H54 (cell line): ENCODE measurements around the gene MRPS5.

ENCODE experiments used
- DNase-seq: peaks from one replicate; pipeline ENCODE4 v3.0.0; 2011; ENCODE audit warnings: low spot score, mixed read lengths; ENCODE audit not compliant: insufficient read length
- FAIRE-seq: peaks from 3 replicates; lab custom pipeline; 2011; peaks lifted over from hg19 to GRCh38; lab: Jason Lieb, UNC
- POLR2A ChIP-seq: IDR thresholded peaks from 2 replicates; pipeline ENCODE4 v1.6.1; 2011; ENCODE audit warnings: low read depth, mild to moderate bottlenecking, low read length

The MRPS5 gene

DNA sequence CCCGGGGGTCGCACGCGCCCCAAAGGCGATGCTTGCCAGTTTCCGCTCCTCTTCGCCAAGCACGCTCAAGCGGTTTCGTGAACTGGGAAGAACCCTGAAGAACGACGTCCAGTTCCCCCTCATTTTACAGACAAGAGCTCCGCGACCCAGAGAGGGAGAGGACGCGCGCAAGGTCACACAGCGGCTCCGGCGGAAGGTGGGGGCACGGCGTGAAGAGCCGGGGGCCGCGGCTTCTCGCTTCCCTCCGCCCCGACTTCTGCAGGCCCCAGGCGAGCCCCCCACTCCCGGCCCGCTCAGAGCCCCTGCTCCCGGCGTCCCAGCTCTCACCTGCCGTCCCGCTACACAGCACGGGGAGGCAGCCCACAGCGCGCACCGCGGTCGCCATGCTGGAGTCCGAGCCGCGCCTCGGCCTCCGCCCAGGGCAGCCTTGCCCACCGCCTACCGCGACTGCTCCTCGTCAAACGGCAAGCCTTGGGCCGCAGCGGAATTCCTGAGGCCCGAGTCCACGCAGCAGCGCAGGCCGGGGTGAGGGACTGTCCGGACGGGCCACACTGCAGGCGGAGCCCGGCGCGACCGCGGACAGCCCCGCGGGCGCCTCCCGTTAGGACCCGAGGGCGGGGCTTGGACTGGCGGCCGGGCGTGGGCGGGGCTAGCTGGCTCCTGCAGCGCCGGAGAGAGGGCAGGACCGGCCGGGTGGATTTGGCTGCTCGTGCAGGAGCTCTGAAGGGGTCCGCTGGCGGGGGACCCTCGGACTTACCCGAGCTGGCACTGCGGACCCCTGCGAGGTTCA lies at the start of gene MRPS5:
TSS of gene MRPS5 (minus strand) at position 402 of the 790 bp plus-strand sequence. CDS start at position 385, 17 bp downstream.
- no peak for FAIRE-seq
- peak; percentile 90 for DNase-seq
- peak; percentile 65 for TF ChIP-seq POLR2A

DNA sequence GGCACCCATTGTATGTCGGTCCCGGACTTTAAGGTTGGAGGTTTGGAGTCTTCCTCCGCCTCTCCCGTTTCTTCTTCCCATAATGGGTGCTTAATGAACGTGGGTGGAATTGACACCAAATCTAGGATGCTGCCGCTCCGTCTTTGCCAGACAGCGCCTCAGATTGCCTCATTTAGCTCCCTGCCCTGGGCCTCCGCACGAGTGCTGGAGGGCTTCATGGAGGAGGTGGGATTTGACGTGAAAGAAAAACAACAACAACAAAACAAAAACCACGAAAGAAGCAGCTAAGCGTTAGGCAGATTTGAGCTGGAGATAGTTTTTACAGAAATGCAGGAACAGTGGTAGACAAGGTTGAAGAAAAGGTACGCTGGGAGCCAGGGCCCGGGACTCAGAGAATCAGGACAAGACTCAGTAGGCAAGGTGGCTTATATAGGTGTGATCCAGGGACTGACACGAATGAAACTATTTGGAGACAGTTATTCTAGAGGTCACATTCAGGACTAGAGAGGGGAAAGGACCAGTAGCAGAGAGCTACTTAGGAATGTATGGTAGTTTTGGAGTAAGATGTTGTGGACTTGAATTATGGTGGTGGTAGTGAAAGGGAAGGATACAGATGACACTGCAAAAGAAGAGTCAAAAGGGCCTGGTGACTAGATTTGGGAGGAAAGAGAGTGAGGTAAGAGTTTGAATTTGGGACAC lies 44.6 kb upstream of the MRPS5 start:
- DNase-seq = no peak
- no peak for FAIRE-seq
- TF ChIP-seq POLR2A = no peak

DNA sequence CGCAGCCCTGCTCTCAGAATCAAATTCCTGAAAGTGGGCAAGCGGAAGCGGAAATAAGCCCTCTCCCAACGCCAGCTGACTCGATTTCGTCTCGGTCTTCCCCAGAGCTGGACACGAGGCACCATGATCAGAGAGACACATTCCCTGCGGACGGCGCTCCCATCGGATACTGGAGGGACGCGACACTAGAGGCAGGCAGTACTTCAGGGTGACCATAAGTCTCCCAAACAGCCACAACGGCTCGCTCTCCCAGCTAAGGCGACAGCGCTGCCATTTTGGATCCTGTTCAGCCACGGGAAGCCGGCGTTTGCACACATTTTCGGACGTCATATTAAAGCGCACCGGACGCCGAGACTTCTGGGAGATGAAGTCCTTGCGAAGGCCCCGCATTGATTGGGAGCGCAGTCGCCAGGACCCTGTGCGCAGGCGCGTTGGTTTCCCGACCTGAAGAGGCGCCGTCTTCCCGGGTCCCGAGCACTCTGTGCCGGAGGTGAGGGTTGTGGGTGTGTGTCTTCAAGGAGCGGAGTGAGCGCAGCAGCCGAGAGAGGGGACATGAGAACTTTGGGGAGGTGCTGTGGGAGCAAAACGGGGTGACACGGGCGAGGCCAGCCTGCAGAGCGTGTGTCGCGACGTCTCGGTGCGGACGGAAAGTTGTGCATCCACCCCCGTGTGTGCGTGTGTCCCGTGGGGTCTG lies 43.9 kb upstream of the MRPS5 start, which contains the start of gene ZNF2:
TSS of gene ZNF2 (plus strand) at position 439 of the 694 bp plus-strand sequence. CDS start 10,418 bp downstream, outside the sequence.
- FAIRE-seq (peak; percentile 53), DNase-seq (peak; percentile 97)
- peak; percentile 78 for TF ChIP-seq POLR2A

DNA sequence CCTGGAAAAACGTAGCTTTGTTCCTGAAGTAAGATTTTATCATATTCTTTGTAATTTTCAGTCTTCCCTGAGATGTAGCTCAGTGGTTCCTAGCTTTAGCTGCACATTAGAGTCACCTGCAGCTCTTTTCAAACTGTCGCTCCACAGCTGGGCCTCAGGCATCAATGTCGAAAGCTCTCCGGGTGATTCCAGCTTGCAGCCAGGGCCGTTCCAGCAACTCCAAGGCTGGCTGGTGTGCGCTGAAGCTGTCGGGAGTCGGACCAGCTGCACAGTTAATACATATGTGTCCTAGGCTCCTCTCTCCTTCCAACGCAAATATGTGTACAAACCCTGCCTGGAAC lies 43.4 kb upstream of the MRPS5 start:
- FAIRE-seq (no peak), DNase-seq (no peak)
- no peak for TF ChIP-seq POLR2A

DNA sequence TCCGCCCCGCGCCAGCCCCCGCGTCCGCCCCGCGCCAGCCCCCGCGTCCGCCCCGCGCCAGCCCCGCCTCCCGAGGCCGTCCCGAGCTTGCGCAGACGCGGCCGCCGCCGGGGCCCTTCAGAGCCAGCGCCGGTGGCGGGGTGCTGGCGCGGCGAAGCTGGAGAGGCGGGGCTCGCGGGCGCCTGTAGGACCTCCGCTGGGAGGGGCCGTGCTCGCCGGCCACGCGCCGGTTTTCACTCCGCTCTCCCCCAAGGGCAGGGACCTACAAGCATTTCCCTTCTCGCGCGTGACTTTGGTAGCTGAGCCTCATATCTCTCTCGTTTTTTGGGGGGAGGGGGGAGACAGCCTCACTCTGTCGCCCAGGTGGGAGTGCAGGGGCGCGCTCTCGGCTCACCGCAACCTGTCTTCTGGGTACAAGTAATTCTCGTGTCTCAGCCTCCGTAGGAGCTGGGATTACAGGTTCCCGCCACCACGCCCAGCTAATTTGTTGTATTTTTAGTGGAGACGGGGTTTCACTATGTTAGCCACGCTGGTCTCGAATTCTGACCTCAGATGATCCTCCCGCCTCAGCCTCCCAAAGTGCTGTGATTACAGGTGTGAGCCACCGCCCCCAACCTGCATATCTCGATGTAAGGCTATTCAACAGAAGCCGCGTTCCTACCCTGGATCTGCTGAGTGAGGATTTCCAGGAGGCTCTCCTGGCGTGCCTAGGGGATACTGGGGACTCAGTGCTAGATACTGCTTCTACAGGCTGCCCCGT lies 38.3 kb upstream of the MRPS5 start, which contains the start of gene ZNF514:
TSS of gene ZNF514 (minus strand) at position 159 of the 760 bp plus-strand sequence. CDS start 6,595 bp downstream, outside the sequence.
- DNase-seq (peak; percentile 75), FAIRE-seq (no peak)
- TF ChIP-seq POLR2A = peak; percentile 27; the same call in 1 of the 2 replicates

DNA sequence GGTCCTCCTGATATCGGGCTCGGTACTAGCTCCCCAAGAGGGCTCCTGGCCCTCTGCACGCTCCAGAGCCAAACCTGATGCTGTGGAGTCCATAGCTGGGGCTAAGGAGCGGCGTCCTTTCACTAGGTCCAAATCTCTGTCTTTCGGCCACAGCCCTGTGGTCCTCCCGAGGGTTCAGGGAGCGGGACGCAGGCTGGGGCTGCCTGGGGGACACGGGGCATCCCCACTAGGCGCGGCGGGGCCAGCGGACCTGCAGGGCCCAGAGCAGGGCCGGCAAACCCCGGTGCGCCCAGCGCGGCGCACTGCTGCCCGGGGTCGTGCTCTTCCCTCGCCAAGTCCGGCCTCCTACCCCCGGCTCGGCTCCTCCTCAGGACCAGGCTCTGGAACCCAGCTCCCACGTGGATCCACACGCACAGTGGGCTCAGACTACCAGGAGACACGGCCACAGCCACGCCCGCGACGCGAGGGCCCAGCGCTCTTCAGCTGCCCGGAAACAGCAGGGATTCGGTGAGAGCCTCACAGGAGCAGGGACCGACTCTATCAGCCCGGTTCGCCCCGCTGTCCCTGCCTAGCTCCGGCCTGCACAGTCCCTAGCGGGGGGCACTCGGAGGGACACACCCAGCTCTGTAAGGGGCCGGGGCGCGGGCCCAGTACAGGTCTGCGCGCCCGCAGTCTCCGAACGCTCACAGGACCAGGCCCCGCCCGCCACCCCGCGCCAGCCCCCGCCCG lies 37.4 kb upstream of the MRPS5 start:
- no peak for TF ChIP-seq POLR2A
- DNase-seq (peak; percentile 20), FAIRE-seq (no peak)

DNA sequence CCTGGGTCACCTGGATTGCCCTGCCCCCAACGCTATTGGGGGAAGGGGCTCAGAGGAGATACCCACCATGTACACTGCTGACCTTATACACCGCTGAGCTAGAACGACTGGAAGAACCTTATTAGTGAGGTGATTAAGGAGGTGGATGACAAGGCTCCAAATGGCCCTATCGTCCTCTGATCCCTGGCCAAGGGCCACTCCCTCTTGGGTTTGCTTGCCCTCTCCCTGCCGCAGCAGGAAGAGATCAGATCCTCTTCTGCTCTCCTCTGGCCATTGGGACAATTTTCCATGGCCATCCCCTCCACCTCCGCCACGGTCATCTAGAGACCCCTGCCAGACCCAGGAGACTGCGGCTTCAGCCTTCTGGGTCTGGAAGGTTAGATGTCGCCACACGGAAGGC lies 36.8 kb upstream of the MRPS5 start:
- no peak for TF ChIP-seq POLR2A
- DNase-seq (no peak), FAIRE-seq (no peak)

DNA sequence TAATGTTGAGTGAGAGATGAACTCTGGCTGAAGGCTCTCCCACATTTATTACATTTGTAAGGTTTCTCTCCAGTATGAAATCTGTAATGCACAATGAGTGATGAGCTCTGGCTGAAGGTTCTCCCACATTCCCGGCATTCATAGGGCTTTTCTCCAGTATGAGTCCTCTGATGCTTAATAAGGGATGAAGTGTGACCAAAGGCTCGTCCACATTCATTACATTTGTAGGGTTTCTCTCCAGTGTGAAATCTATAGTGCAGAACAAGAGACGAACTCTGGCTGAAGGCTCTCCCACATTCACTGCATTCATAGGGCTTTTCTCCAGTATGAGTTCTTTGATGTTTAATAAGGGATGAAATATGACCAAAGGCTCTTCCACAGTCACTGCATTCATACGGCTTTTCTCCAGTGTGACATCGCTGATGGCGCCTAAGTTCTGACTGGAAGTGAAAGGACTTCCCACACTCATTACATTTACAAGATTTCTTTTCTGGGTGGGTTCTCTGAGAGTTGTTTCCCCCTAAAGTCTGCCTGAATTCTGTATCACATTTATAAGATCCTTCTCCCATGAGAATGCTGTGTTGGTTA lies 27.9 kb upstream of the MRPS5 start:
- FAIRE-seq = no peak
- no peak for TF ChIP-seq POLR2A
- DNase-seq = no peak

DNA sequence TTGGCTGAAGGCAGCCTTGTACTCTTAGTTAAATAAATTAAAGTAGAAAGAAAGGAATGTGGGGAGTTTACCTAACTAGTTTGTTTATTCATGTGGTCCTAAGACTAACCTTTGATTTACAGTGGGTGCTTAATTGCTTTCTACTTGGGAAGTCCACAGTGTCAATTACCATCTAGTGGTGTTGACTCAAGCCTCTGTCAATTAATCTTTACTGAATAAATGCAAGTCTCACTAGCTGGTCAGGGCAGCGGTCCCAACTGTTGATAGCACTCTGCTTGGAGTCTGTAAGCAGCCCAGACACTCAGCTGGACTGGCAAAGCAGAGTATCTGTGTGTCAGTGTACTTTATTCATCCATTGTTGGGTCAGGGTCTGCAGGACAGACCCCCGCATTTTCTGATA lies 22.2 kb upstream of the MRPS5 start:
- FAIRE-seq (no peak), DNase-seq (no peak)
- TF ChIP-seq POLR2A = no peak

DNA sequence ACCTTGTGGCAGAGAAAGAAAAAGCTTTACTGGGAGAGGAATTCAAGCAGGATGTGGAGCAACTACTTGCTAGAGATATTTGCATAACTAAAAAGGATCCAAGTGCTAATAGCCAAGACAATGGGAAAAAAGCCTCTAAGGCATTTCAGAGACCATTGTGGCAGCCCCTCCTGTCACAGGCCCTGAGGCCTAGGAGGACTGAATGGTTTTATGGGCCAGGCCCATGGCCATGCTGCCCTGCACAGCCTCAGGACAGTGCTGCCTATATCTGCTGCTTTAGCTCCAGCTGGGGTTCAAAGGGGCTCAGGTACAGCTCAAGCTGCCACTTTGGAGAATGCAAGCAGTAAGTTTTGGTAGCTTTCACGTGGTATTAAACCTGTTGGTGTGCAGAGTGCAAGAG lies 17.1 kb upstream of the MRPS5 start:
- FAIRE-seq (no peak), DNase-seq (no peak)
- TF ChIP-seq POLR2A = no peak

DNA sequence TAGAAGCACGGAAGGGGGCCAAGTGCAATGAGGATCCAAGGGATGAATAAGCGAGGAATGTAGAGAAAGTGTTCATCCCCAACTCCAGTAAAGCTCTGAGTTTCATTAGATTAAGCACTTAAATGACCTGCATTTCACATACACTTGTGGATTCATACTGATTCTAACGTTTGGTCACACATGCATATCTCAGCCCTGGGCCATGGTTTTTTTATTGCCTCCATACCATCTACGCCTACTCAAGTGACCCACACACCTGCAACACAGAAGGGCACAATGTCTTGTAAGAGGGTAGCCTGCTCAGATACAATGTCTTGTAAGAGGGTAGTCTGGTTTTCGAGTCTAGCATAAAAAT lies 566 bp upstream of the MRPS5 start:
- TF ChIP-seq POLR2A = no peak
- no peak for DNase-seq
- FAIRE-seq = peak; percentile 64

DNA sequence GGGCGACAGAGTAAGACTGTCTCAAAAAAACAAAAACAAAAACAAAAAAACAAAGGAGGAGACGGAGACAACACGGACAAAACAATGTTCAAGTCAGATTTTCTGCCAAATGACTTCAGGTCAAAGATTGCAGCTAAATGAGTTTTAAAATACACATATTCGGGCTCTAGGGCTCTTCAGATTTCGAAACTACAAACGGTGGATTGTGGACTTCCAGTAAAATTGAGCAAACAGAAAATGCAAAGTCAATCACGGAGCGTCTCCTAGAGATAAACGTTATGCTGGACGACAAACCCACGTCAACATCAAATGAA lies 558 bp downstream of the MRPS5 start:
- no peak for DNase-seq
- FAIRE-seq = no peak

More for the DNA sequence above, 558 bp downstream of the MRPS5 start:
- no peak for TF ChIP-seq POLR2A
